K562 (cell line): ENCODE measurements around the gene GIGYF1. TPM values are rescaled to one million over a fixed set of nuclear protein-coding genes. Genes with fewer than 3 reads are reported as not detected.

Source experiments
- CTBP1 ChIP-seq: fragments of 450-650 bp; IDR thresholded peaks from 2 replicates; pipeline ENCODE4 v1.6.1; 2016; ENCODE audit warnings: borderline replicate concordance
- CTCFL ChIP-seq: IDR thresholded peaks from 2 replicates; pipeline ENCODE4 v1.6.1; 2011; ENCODE audit warnings: borderline replicate concordance, low read depth, mild to moderate bottlenecking, moderate library complexity, low read length; ENCODE audit not compliant: insufficient read depth, poor library complexity, severe bottlenecking
- E2F6 ChIP-seq, 2 experiments: IDR thresholded peaks; 2 replicates each; pipeline ENCODE4 v1.6.1; 2011; ENCODE audit warnings: borderline replicate concordance in 1 of 2, control low read depth in 1 of 2, low read depth in 1 of 2, low read length in 1 of 2, mild to moderate bottlenecking in 1 of 2, mixed read lengths in 1 of 2, moderate library complexity in 1 of 2; ENCODE audit not compliant: insufficient read depth in 1 of 2, insufficient read length in 1 of 2, poor library complexity in 1 of 2, severe bottlenecking in 1 of 2; ENCODE audit errors: extremely low read depth in 1 of 2
- ETS1 ChIP-seq: conservative IDR thresholded peaks from 2 replicates; pipeline ENCODE4 v1.6.1; 2011; ENCODE audit warnings: low read depth, mild to moderate bottlenecking, low read length; ENCODE audit not compliant: control insufficient read depth
- KDM5B ChIP-seq: fragments of 200-600 bp; sonication (generic); IDR thresholded peaks from 2 replicates; pipeline ENCODE4 v1.6.1; 2012; ENCODE audit warnings: low read depth, mild to moderate bottlenecking, moderate library complexity, low read length, control low read depth, inconsistent platforms; ENCODE audit not compliant: insufficient replicate concordance
- PHB ChIP-seq: fragments of 250-450 bp; sonication (Bioruptor Pico); IDR thresholded peaks from 2 replicates; pipeline ENCODE4 v1.5.0; 2021
- PHF8 ChIP-seq: fragments of 200-600 bp; sonication (generic); IDR thresholded peaks from 2 replicates; pipeline ENCODE4 v1.6.1; 2012; ENCODE audit warnings: mixed run types, mild to moderate bottlenecking, inconsistent platforms, low read length, moderate library complexity, borderline replicate concordance
- SMARCC2 ChIP-seq: fragments of 450-650 bp; IDR thresholded peaks from 2 replicates; pipeline ENCODE4 v1.6.1; 2017; ENCODE audit warnings: antibody characterized with exemption, moderate library complexity, mild to moderate bottlenecking, low read depth
- TAF1 ChIP-seq: IDR thresholded peaks from 2 replicates; pipeline ENCODE4 v1.6.1; 2011; ENCODE audit warnings: mild to moderate bottlenecking, low read length, moderate library complexity; ENCODE audit not compliant: insufficient read depth, control insufficient read depth, severe bottlenecking; ENCODE audit errors: extremely low read depth
- TOE1 ChIP-seq, 2 experiments: fragments of 450-650 bp in 1 of 2; sonication (generic) in 1 of 2; formaldehyde crosslinking in 1 of 2; IDR thresholded peaks; 2 replicates each; pipeline versions ENCODE4 v1.7.1 to v1.8.0; 2016 to 2022; ENCODE audit warnings: borderline replicate concordance in 2 of 2, mild to moderate bottlenecking in 2 of 2, antibody characterized with exemption in 1 of 2, inconsistent platforms in 1 of 2, low read depth in 1 of 2, missing genetic modification reagents in 1 of 2, moderate library complexity in 1 of 2
- ZBTB17 ChIP-seq: fragments of 450-650 bp; formaldehyde crosslinking; IDR thresholded peaks from 2 replicates; pipeline ENCODE4 v1.4.0; 2020; ENCODE audit warnings: mild to moderate bottlenecking
- ZNF23 ChIP-seq: fragments of 250-450 bp; sonication (Bioruptor Pico); IDR thresholded peaks from 2 replicates; pipeline ENCODE4 v1.4.0; 2020; ENCODE audit warnings: mild to moderate bottlenecking
- polyA plus RNA-seq, 8 experiments: library from polyadenylated mRNA; depleted of rRNA in 4 of 8; stranded (reverse) in 5 of 8; unstranded in 3 of 8; fragments of >200 nt; fragmentation: Nextera tagmentation in 2 of 8; fragmentation: Illumina TruSeq in 1 of 8; extraction: Ambion mirVana in 2 of 8; extraction: Trizol in 1 of 8; gene quantifications; 2 replicates each; pipeline versions ENCODE4 v1.2.1 to v1.2.3, GENCODE V29; 2011 to 2014; ENCODE audit warnings: inconsistent platforms in 1 of 8, missing spikeins in 1 of 8
- total RNA-seq, 7 experiments: library from RNA; depleted of rRNA in 6 of 7; stranded (reverse); fragments of >200 nt in 6 of 7; fragmentation: Illumina TruSeq in 2 of 7; extraction: Trizol in 2 of 7; gene quantifications; 2 replicates each; pipeline versions ENCODE4 v1.2.1 to v1.2.3, GENCODE V29; 2011 to 2021; ENCODE audit warnings: low replicate concordance in 1 of 7

GIGYF1 gene
- total and polyA plus RNA-seq, 9 of the 15 experiments (the other 6 are each of a cell fraction or from before 2014, with no cell fraction given), result 0.56 to 76.2 (median 16.8) TPM

GRCh38 chr7:100640517-100641440, 53.3 kb downstream of the GIGYF1 start (continued):
- TF ChIP-seq TOE1 (IDR thresholded peaks at IDR 0.05; ENCODE audit: borderline replicate concordance), result 0 out of 2 replicates have a peak, but pooled peaks have one; percentile 7
- 0 out of 2 replicates have a peak, but pooled peaks have one; percentile 62 for TF ChIP-seq TOE1 (CRISPR knock-in tag; IDR thresholded peaks at IDR 0.05; ENCODE audit: borderline replicate concordance, low read depth)
- TF ChIP-seq PHF8, result peak; percentile 29; the same call in 1 of the 2 replicates
- no peak for TF ChIP-seq E2F6 (IDR thresholded peaks at IDR 0.05; ENCODE audit: borderline replicate concordance in 1 of 2, extremely low read depth in 1 of 2, insufficient read depth in 1 of 2, insufficient read length in 1 of 2, low read depth in 1 of 2, low read length in 1 of 2, poor library complexity in 1 of 2, severe bottlenecking in 1 of 2)
- TF ChIP-seq ETS1, result 0 out of 2 replicates have a peak, but pooled peaks have one; percentile 28
- TF ChIP-seq KDM5B, result peak; percentile 16
- 0 out of 2 replicates have a peak, but pooled peaks have one; percentile 13 for TF ChIP-seq ZNF23 (CRISPR knock-in tag)
- peak; percentile 62 for TF ChIP-seq CTBP1
- TF ChIP-seq ZBTB17 (CRISPR knock-in tag), result peak; percentile 67; the same call in 1 of the 2 replicates
- 0 out of 2 replicates have a peak, but pooled peaks have one; percentile 24 for TF ChIP-seq PHB (CRISPR knock-in tag)
- TF ChIP-seq TAF1, result peak; percentile 29
- peak; percentile 13; the same call in 1 of the 2 replicates for TF ChIP-seq SMARCC2
- TF ChIP-seq CTCFL, result peak; percentile 46
